ENCODE measurements around the gene ZNF587B.

DNA sequence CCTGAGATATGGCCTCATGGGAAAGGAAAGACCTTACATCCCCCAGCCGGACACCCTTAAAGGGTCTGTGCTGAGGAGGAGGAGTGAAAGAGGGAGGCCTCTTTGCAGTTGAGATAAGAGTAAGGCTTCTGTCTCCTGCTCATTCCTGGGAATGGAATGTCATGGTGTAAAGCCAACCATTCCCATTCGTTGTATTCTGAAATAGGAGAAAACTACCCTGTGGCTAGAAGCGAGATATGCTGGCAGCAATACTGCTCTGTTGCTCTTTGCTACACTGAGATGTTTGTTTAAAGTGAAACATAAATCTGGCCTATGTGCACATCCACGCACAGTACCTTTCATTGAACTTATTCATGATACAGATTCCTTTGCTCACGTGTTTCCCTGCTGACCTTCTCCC, 783 bp upstream of the ZNF587B start:
- TF ChIP-seq EZH2 (IDR thresholded peaks at IDR 0.05): no peak
- TF ChIP-seq, protein P1, sequence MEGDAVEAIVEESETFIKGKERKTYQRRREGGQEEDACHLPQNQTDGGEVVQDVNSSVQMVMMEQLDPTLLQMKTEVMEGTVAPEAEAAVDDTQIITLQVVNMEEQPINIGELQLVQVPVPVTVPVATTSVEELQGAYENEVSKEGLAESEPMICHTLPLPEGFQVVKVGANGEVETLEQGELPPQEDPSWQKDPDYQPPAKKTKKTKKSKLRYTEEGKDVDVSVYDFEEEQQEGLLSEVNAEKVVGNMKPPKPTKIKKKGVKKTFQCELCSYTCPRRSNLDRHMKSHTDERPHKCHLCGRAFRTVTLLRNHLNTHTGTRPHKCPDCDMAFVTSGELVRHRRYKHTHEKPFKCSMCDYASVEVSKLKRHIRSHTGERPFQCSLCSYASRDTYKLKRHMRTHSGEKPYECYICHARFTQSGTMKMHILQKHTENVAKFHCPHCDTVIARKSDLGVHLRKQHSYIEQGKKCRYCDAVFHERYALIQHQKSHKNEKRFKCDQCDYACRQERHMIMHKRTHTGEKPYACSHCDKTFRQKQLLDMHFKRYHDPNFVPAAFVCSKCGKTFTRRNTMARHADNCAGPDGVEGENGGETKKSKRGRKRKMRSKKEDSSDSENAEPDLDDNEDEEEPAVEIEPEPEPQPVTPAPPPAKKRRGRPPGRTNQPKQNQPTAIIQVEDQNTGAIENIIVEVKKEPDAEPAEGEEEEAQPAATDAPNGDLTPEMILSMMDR (IDR thresholded peaks at IDR 0.05 in 2 of 3, conservative IDR thresholded peaks at IDR 0.05 in 1 of 3; ENCODE audit: borderline replicate concordance in 1 of 3, insufficient read depth in 1 of 3, low read depth in 2 of 3, low read length in 2 of 3): no peak
- TF ChIP-seq EGR1 (IDR thresholded peaks at IDR 0.05; ENCODE audit: low read depth): no peak
- no peak for TF ChIP-seq SIN3A (IDR thresholded peaks at IDR 0.05; ENCODE audit: low read depth)
- no peak for TF ChIP-seq POLR2A (IDR thresholded peaks at IDR 0.05; ENCODE audit: borderline replicate concordance, extremely low read depth, insufficient read depth, insufficient read length)
- TF ChIP-seq, protein P2, sequence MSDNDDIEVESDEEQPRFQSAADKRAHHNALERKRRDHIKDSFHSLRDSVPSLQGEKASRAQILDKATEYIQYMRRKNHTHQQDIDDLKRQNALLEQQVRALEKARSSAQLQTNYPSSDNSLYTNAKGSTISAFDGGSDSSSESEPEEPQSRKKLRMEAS (IDR thresholded peaks at IDR 0.05): no peak
- TF ChIP-seq, protein P3, sequence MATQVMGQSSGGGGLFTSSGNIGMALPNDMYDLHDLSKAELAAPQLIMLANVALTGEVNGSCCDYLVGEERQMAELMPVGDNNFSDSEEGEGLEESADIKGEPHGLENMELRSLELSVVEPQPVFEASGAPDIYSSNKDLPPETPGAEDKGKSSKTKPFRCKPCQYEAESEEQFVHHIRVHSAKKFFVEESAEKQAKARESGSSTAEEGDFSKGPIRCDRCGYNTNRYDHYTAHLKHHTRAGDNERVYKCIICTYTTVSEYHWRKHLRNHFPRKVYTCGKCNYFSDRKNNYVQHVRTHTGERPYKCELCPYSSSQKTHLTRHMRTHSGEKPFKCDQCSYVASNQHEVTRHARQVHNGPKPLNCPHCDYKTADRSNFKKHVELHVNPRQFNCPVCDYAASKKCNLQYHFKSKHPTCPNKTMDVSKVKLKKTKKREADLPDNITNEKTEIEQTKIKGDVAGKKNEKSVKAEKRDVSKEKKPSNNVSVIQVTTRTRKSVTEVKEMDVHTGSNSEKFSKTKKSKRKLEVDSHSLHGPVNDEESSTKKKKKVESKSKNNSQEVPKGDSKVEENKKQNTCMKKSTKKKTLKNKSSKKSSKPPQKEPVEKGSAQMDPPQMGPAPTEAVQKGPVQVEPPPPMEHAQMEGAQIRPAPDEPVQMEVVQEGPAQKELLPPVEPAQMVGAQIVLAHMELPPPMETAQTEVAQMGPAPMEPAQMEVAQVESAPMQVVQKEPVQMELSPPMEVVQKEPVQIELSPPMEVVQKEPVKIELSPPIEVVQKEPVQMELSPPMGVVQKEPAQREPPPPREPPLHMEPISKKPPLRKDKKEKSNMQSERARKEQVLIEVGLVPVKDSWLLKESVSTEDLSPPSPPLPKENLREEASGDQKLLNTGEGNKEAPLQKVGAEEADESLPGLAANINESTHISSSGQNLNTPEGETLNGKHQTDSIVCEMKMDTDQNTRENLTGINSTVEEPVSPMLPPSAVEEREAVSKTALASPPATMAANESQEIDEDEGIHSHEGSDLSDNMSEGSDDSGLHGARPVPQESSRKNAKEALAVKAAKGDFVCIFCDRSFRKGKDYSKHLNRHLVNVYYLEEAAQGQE (IDR thresholded peaks at IDR 0.05; ENCODE audit: low read depth): no peak
- TF ChIP-seq TCF7L2 (IDR thresholded peaks at IDR 0.05; ENCODE audit: borderline replicate concordance, extremely low read depth, insufficient read depth, insufficient read length): no peak
